Rectal smooth muscle tissue (tissue), 1 donor: ENCODE measurements around the gene DNAJC24.

ENCODE experiments used
- H3K27ac ChIP-seq: one replicate; pipeline ENCODE4 v1.7.0; 2013; ENCODE audit warnings: low read depth, low read length, inconsistent platforms
- H3K27me3 ChIP-seq: one replicate; pipeline ENCODE4 v1.7.0; 2013; ENCODE audit warnings: low read length; ENCODE audit not compliant: control insufficient read depth, insufficient read depth
- H3K36me3 ChIP-seq: one replicate; pipeline ENCODE4 v1.7.0; 2013; ENCODE audit warnings: low read length; ENCODE audit not compliant: control insufficient read depth, insufficient read depth
- H3K4me1 ChIP-seq: one replicate; pipeline ENCODE4 v1.7.0; 2013; ENCODE audit warnings: low read length; ENCODE audit not compliant: control insufficient read depth, insufficient read depth
- H3K4me3 ChIP-seq: one replicate; pipeline ENCODE4 v1.7.0; 2013; ENCODE audit warnings: low read length
- H3K9ac ChIP-seq: one replicate; pipeline ENCODE4 v1.7.0; 2013; ENCODE audit warnings: low read length

Gene DNAJC24

GRCh38 chr11:31361743-31362142 is 7.9 kb upstream of the DNAJC24 start:
- Histone ChIP-seq H3K4me3 (no peak overlapping the region), H3K36me3 (no peaks in the 10 kb centered on the region), H3K4me1 (no peaks in the 10 kb centered on the region), H3K27ac (no peak overlapping the region), H3K9ac (no peak overlapping the region), H3K27me3 (no peaks in the 10 kb centered on the region)

- Histone ChIP-seq H3K4me3 (no peak overlapping the region), H3K4me1 (no peaks in the 10 kb centered on the region), H3K27me3 (no peaks in the 10 kb centered on the region), H3K9ac (no peak overlapping the region), H3K27ac (no peak overlapping the region), H3K36me3 (no peaks in the 10 kb centered on the region)
Observed at GRCh38 chr11:31366795-31367194, 2.9 kb upstream of the DNAJC24 start.

- H3K36me3 ChIP-seq: no peaks in the 10 kb centered on the region
- no peak overlapping the region for H3K9ac ChIP-seq
- no peaks in the 10 kb centered on the region for H3K27me3 ChIP-seq
- H3K27ac ChIP-seq: no peak overlapping the region
- H3K4me1 ChIP-seq: no peaks in the 10 kb centered on the region
- H3K4me3 ChIP-seq: no peak overlapping the region
Observed at GRCh38 chr11:31375879-31376278, 6.2 kb downstream of the DNAJC24 start.

- Histone ChIP-seq H3K27ac (no peak overlapping the region), H3K4me1 (no peaks in the 10 kb centered on the region), H3K27me3 (no peaks in the 10 kb centered on the region), H3K4me3 (no peak overlapping the region), H3K36me3 (no peaks in the 10 kb centered on the region), H3K9ac (no peak overlapping the region)
Observed at GRCh38 chr11:31383116-31383515, 13.5 kb downstream of the DNAJC24 start.

GRCh38 chr11:31387379-31387778 is 17.7 kb downstream of the DNAJC24 start:
- no peaks in the 10 kb centered on the region for H3K36me3 ChIP-seq
- no peaks in the 10 kb centered on the region for H3K27me3 ChIP-seq

GRCh38 chr11:31397239-31397834 is 27.7 kb downstream of the DNAJC24 start:
- no peak overlapping the region for H3K27ac ChIP-seq
- no peaks in the 10 kb centered on the region for H3K4me1 ChIP-seq
- H3K9ac ChIP-seq: no peak overlapping the region
- no peaks in the 10 kb centered on the region for H3K36me3 ChIP-seq
- no peaks in the 10 kb centered on the region for H3K27me3 ChIP-seq
- H3K4me3 ChIP-seq: no peak overlapping the region

More at GRCh38 chr11:31387379-31387778, 17.7 kb downstream of the DNAJC24 start:
- Histone ChIP-seq H3K27ac (no peak overlapping the region), H3K4me3 (no peak overlapping the region), H3K9ac (no peak overlapping the region), H3K4me1 (no peaks in the 10 kb centered on the region)

GRCh38 chr11:31404614-31405013 is 35.0 kb downstream of the DNAJC24 start:
- Histone ChIP-seq H3K27me3 (no peaks in the 10 kb centered on the region), H3K4me1 (no peaks in the 10 kb centered on the region), H3K4me3 (no peak overlapping the region), H3K27ac (no peak overlapping the region), H3K9ac (no peak overlapping the region), H3K36me3 (no peaks in the 10 kb centered on the region)

GRCh38 chr11:31408201-31408600 is 38.5 kb downstream of the DNAJC24 start:
- Histone ChIP-seq H3K9ac (no peak overlapping the region), H3K27ac (no peak overlapping the region), H3K4me1 (no peaks in the 10 kb centered on the region), H3K27me3 (no peaks in the 10 kb centered on the region), H3K36me3 (no peaks in the 10 kb centered on the region), H3K4me3 (no peak overlapping the region)

GRCh38 chr11:31412946-31413345 is 43.3 kb downstream of the DNAJC24 start:
- Histone ChIP-seq H3K36me3 (no peaks in the 10 kb centered on the region), H3K9ac (no peak overlapping the region), H3K27ac (no peak overlapping the region), H3K27me3 (no peaks in the 10 kb centered on the region), H3K4me3 (no peak overlapping the region), H3K4me1 (no peaks in the 10 kb centered on the region)

GRCh38 chr11:31414338-31414737 is 44.7 kb downstream of the DNAJC24 start:
- H3K4me1 ChIP-seq: no peaks in the 10 kb centered on the region
- no peak overlapping the region for H3K4me3 ChIP-seq
- H3K27ac ChIP-seq: no peak overlapping the region
- no peaks in the 10 kb centered on the region for H3K36me3 ChIP-seq
- H3K9ac ChIP-seq: no peak overlapping the region
- H3K27me3 ChIP-seq: no peaks in the 10 kb centered on the region

GRCh38 chr11:31415435-31415834 is 45.8 kb downstream of the DNAJC24 start:
- Histone ChIP-seq H3K27ac (no peak overlapping the region), H3K9ac (no peak overlapping the region), H3K4me1 (no peaks in the 10 kb centered on the region), H3K27me3 (no peaks in the 10 kb centered on the region), H3K36me3 (no peaks in the 10 kb centered on the region), H3K4me3 (no peak overlapping the region)

GRCh38 chr11:31417357-31417756 is 47.7 kb downstream of the DNAJC24 start:
- no peak overlapping the region for H3K9ac ChIP-seq
- no peak overlapping the region for H3K27ac ChIP-seq
- H3K36me3 ChIP-seq: no peaks in the 10 kb centered on the region
- no peaks in the 10 kb centered on the region for H3K4me1 ChIP-seq
- H3K27me3 ChIP-seq: no peaks in the 10 kb centered on the region
- H3K4me3 ChIP-seq: no peak overlapping the region

GRCh38 chr11:31417816-31418215 is 48.2 kb downstream of the DNAJC24 start:
- no peak overlapping the region for H3K4me3 ChIP-seq
- H3K36me3 ChIP-seq: no peaks in the 10 kb centered on the region
- no peak overlapping the region for H3K27ac ChIP-seq
- no peaks in the 10 kb centered on the region for H3K27me3 ChIP-seq
- no peaks in the 10 kb centered on the region for H3K4me1 ChIP-seq
- H3K9ac ChIP-seq: no peak overlapping the region
